HepG2 (cell line): ENCODE measurements around the gene STC2. TPM values are rescaled to one million over a fixed set of nuclear protein-coding genes. Genes with fewer than 3 reads are reported as not detected.

Source experiments
- ATAC-seq: fragments of 200-7000 bp; cut with Tn5 transposase; 3 replicates; pipeline ENCODE4 v1.9.1; 2020; ENCODE audit warnings: mild to moderate bottlenecking, moderate library complexity
- BruUV-seq: library from RNA; stranded (reverse); fragments of 400-500 nt; replicated peaks from 2 replicates; lab custom pipeline; 2021; lab: Mats Ljungman, UMichigan
- CTCF ChIA-PET: fragments of 300-600 bp; formaldehyde crosslinking; extraction: SDS; loops from one replicate; lab custom pipeline; 2021; ENCODE audit warnings: low total read pairs, inconsistent platforms, low intra/inter-chr PET ratio; lab: Yijun Ruan, JAX
- POLR2A ChIA-PET: fragments of 350-600 bp; sonication (Branson Sonifier 250); formaldehyde crosslinking; loops from one replicate; lab custom pipeline; 2020; ENCODE audit warnings: antibody characterized with exemption, inconsistent platforms; lab: Yijun Ruan, JAX
- DNase-seq: peaks from one replicate; pipeline ENCODE4 v3.0.0-alpha.2; 2015; ENCODE audit warnings: low spot score
- FAIRE-seq: peaks from 3 replicates; lab custom pipeline; 2011; peaks lifted over from hg19 to GRCh38; lab: Jason Lieb, UNC
- H2AFZ ChIP-seq: one replicate; pipeline ENCODE4 v1.6.1; 2011; ENCODE audit warnings: low read length, inconsistent platforms
- H3K27ac ChIP-seq: fragments of 300-600 bp; 3 replicates; pipeline ENCODE4 v1.8.0; 2011; ENCODE audit warnings: mixed run types, mild to moderate bottlenecking, mixed read lengths, low read length, inconsistent platforms; ENCODE audit not compliant: insufficient read depth; ENCODE audit errors: extremely low read length
- H3K27me3 ChIP-seq, 2 experiments: fragments of 200-600 bp in 1 of 2; 2 replicates in 1 of 2; 3 replicates in 1 of 2; pipeline versions ENCODE4 v1.6.0 to v1.8.0; 2011; ENCODE audit warnings: low read length in 2 of 2, mild to moderate bottlenecking in 2 of 2, moderate library complexity in 2 of 2, inconsistent platforms in 1 of 2; ENCODE audit not compliant: insufficient read depth in 2 of 2, control insufficient read depth in 1 of 2
- H3K36me3 ChIP-seq, 2 experiments: fragments of 200-600 bp in 1 of 2; replicated peaks in 1 of 2; 2 replicates in 1 of 2; 3 replicates in 1 of 2; pipeline versions ENCODE4 v1.5.1 to v1.8.0; 2011; ENCODE audit warnings: low read length in 2 of 2, inconsistent platforms in 1 of 2; ENCODE audit not compliant: insufficient read depth in 2 of 2, control insufficient read depth in 1 of 2
- H3K4me1 ChIP-seq: 2 replicates; pipeline ENCODE4 v1.5.1; 2012; ENCODE audit warnings: low read length, inconsistent platforms; ENCODE audit not compliant: insufficient read depth
- H3K4me2 ChIP-seq: 2 replicates; pipeline ENCODE4 v1.6.0; 2011; ENCODE audit warnings: low read depth, low read length, inconsistent platforms
- H3K4me3 ChIP-seq, 3 experiments: fragments of 200-600 bp in 1 of 3; sonication (generic), shearing (Covaris generic) in 1 of 3; replicated peaks in 1 of 3; 2 replicates each; pipeline ENCODE4 v1.5.1; 2011 to 2016; ENCODE audit warnings: low read length in 3 of 3, inconsistent platforms in 2 of 3, low read depth in 2 of 3, mild to moderate bottlenecking in 2 of 3, control low read depth in 1 of 3, mixed read lengths in 1 of 3; ENCODE audit not compliant: insufficient read depth in 1 of 3
- H3K79me2 ChIP-seq: one replicate; pipeline ENCODE4 v1.6.1; 2011; ENCODE audit warnings: low read length, inconsistent platforms; ENCODE audit not compliant: insufficient read depth
- H3K9ac ChIP-seq: 2 replicates; pipeline ENCODE4 v1.6.0; 2011; ENCODE audit warnings: mild to moderate bottlenecking, low read depth, low read length, inconsistent platforms; ENCODE audit not compliant: insufficient read depth
- H3K9me3 ChIP-seq: 2 replicates; pipeline ENCODE4 v1.5.1; 2012; ENCODE audit warnings: mild to moderate bottlenecking, low read length
- H4K20me1 ChIP-seq: 2 replicates; pipeline ENCODE4 v1.6.0; 2011; ENCODE audit warnings: inconsistent platforms, mild to moderate bottlenecking, low read length, moderate library complexity; ENCODE audit not compliant: insufficient read depth
- CEBPB ChIP-seq: IDR thresholded peaks from 2 replicates; pipeline ENCODE4 v1.6.1; 2011; ENCODE audit warnings: low read depth, low read length, improper control_type of control experiment, borderline replicate concordance
- DR1 ChIP-seq: sonication (generic); formaldehyde crosslinking; IDR thresholded peaks from 2 replicates; pipeline ENCODE4 v1.8.0; 2021; ENCODE audit warnings: mild to moderate bottlenecking, missing genetic modification reagents, inconsistent platforms
- MEIS1 ChIP-seq: sonication (generic); formaldehyde crosslinking; IDR thresholded peaks from 2 replicates; pipeline ENCODE4 v1.9.0; 2021; ENCODE audit warnings: mild to moderate bottlenecking, missing genetic modification reagents, moderate library complexity, borderline replicate concordance
- NR2F6 ChIP-seq, 2 experiments: IDR thresholded peaks; 2 replicates each; pipeline ENCODE4 v1.6.1; 2016; ENCODE audit warnings: antibody characterized with exemption in 1 of 2, mild to moderate bottlenecking in 1 of 2
- RBFOX2 ChIP-seq: fragments of 200-400 bp; formaldehyde crosslinking; IDR thresholded peaks from 2 replicates; pipeline ENCODE4 v1.6.1; 2017; ENCODE audit warnings: low read depth, mild to moderate bottlenecking, low read length
- RNF219 ChIP-seq: sonication (generic); formaldehyde crosslinking; IDR thresholded peaks from 2 replicates; pipeline ENCODE4 v1.5.0; 2020; ENCODE audit warnings: mild to moderate bottlenecking, missing genetic modification reagents
- ZNF501 ChIP-seq: sonication (generic); formaldehyde crosslinking; IDR thresholded peaks from 2 replicates; pipeline ENCODE4 v1.5.1; 2020; ENCODE audit warnings: mild to moderate bottlenecking, moderate library complexity, missing genetic modification reagents
- ZNF687 ChIP-seq: sonication (generic); formaldehyde crosslinking; IDR thresholded peaks from 2 replicates; pipeline ENCODE4 v1.5.1; 2020; ENCODE audit warnings: mild to moderate bottlenecking, missing genetic modification reagents, moderate library complexity
- ZSCAN25 ChIP-seq: sonication (generic); formaldehyde crosslinking; IDR thresholded peaks from 2 replicates; pipeline ENCODE4 v1.8.0; 2022; ENCODE audit warnings: mild to moderate bottlenecking, missing genetic modification reagents
- WGBS: methylation state at CpG from one replicate; pipeline ENCODE4 v1.1.6; 2017; ENCODE audit warnings: low lambda C conversion rate; 5-methylcytosine and 5-hydroxymethylcytosine counted together
- in situ Hi-C: cut with HindIII; loops from 2 replicates; pipeline ENCODE4 v1.10.0; 2017; ENCODE audit warnings: low pct_unique_long_range_greater_than_20kb; ENCODE audit not compliant: extremely low pct_ligation_motif_present
- intact Hi-C: fragments of 100-400 bp; cut with micrococcal nuclease; formaldehyde crosslinking; loops from one replicate; pipeline ENCODE4 v1.10.0; 2022; ENCODE audit not compliant: unreplicated experiment
- polyA plus RNA-seq, 8 experiments: library from polyadenylated mRNA; depleted of rRNA in 3 of 8; stranded (reverse) in 7 of 8; unstranded in 1 of 8; fragments of >200 nt; fragmentation: Illumina TruSeq in 4 of 8; extraction: Trizol in 4 of 8; gene quantifications; 2 replicates each; pipeline versions ENCODE4 v1.2.1 to v1.2.3, GENCODE V29; 2011 to 2016; ENCODE audit warnings: low read depth in 4 of 8, missing spikeins in 1 of 8, mixed read lengths in 1 of 8; ENCODE audit not compliant: insufficient read depth in 1 of 8
- total RNA-seq, 5 experiments: library from RNA; depleted of rRNA; stranded (reverse); fragments of >200 nt; fragmentation: Illumina TruSeq; extraction: Trizol; gene quantifications; 2 replicates each; pipeline ENCODE4 v1.2.3, GENCODE V29; 2016; ENCODE audit warnings: low read depth in 1 of 5

STC2 gene
- total and polyA plus RNA-seq, 2 of the 13 experiments (the other 11 are each of a cell fraction or from before 2014, with no cell fraction given), result 27.1 to 69.2 TPM

DNA sequence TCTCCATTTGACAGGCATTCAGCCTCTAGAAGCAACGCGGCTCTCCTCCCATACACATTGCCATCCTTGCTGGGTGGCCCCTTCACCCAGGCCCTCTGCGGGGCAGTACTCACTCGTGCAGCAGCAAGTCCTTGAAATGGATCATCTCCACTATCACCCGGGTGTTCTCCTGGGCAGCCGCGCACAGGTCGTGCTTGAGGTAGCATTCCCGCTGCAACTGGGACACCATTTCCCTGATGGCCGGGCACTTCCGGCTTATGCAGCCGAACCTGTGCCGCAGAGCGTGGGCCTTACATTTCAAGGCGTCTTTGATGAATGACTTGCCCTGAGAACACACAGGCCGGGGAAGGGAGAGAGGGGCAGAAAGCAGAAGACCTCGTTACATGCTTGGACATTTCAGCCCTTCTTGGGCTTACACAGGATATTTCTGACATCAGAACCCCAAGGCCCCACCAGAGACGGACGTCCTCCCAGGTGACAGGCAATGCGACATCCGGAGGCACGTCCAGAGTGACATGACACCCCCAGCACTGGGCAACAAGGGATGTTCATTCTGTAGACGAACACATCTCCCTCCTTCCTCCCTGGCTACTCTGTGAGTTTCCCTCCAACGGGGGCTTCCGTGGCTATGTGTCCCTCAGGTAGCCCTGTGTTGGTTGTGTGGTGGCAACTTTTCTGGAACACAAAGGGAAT lies 5.0 kb downstream of the STC2 start (continued):
- TF ChIP-seq NR2F6 (IDR thresholded peaks at IDR 0.05) (no peak), NR2F6 (CRISPR knock-in tag; IDR thresholded peaks at IDR 0.05) (no peak)

GRCh38 chr5:173321886-173322285 lies 6.3 kb downstream of the STC2 start:
- 91% methylated on average over 5 of the region's 5 CpGs for WGBS
- peaks cover 51% of the 10 kb centered on the region for H4K20me1 ChIP-seq

DNA sequence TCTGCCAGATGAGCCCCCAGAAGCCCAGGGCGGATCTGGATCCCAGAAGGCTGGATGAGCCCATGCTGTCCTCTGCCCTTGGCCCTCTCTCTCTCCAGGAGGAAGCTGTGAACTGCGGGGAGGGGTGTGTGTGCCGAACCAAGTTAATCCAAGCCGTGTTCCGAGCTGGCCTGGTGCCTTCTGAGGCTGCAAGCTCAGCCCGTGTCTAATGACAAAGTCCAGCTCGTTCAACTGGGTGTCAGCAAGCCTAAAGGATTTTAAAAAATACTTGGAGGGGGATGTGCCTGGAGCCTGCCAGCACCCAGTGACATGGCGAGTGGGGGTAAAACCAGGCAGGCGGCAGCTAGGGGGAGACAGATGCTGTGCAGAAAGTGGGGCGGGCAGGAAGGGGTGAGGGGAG lies 8.0 kb downstream of the STC2 start:
- H3K36me3 ChIP-seq, result peaks cover 57 to 89% of the 10 kb centered on the region in 2 experiments
- DNase-seq, result no peak
- H4K20me1 ChIP-seq, result peaks cover 40% of the 10 kb centered on the region
- peaks cover 73% of the 10 kb centered on the region for H3K4me1 ChIP-seq
- H3K9ac ChIP-seq, result no peak overlapping the region
- no peak overlapping the region for H2AFZ ChIP-seq
- no peaks in the 10 kb centered on the region for H3K27me3 ChIP-seq
- H3K4me3 ChIP-seq, result no peak overlapping the region
- no peak overlapping the region for H3K27ac ChIP-seq
- ChIA-PET CTCF (no interaction called here), POLR2A (interaction anchor here (0.9 to 6.6 kb wide), 5 partner anchors 8 to 26 kb away, joined by 3 to 86 read pairs (median 4); partner anchors contain the start of gene STC2)
- H3K4me2 ChIP-seq, result no peak overlapping the region
- no peaks in the 10 kb centered on the region for H3K9me3 ChIP-seq
- H3K79me2 ChIP-seq, result peaks cover 25% of the 10 kb centered on the region
- WGBS, result 74% methylated on average over 8 of the region's 10 CpGs
- ATAC-seq, result no peak
- no TSS peak for BruUV-seq
- no peak for FAIRE-seq
- intact Hi-C loops, result no loop called here
- in situ Hi-C loops, result no loop called here
- TF ChIP-seq DR1 (CRISPR knock-in tag), result no peak
- TF ChIP-seq RBFOX2, result peak; percentile 44
- peak; percentile 24; the same call in 1 of the 2 replicates for TF ChIP-seq ZNF687 (CRISPR knock-in tag)
- TF ChIP-seq ZNF501 (CRISPR knock-in tag), result 0 out of 2 replicates have a peak, but pooled peaks have one; percentile 19
- TF ChIP-seq ZSCAN25 (CRISPR knock-in tag), result peak; percentile 72; the same call in 1 of the 2 replicates
- TF ChIP-seq RNF219 (CRISPR knock-in tag), result no peak

More at GRCh38 chr5:173321886-173322285, 6.3 kb downstream of the STC2 start:
- CTCF ChIA-PET, result no interaction called here
- no peaks in the 10 kb centered on the region; a peak in 1 of 5 replicates for H3K27me3 ChIP-seq
- H3K4me3 ChIP-seq, result no peak overlapping the region
- no TSS peak for BruUV-seq
- DNase-seq (no peak), ATAC-seq (no peak), FAIRE-seq (no peak)
- H3K27ac ChIP-seq, result no peak overlapping the region
- intact Hi-C loops, result no loop called here
- H3K9me3 ChIP-seq, result no peaks in the 10 kb centered on the region
- POLR2A ChIA-PET, result interaction anchor here (2.5 kb wide), 1 partner anchor 28 kb away, joined by 9 read pairs; no protein-coding TSS in a partner anchor
- peaks cover 71% of the 10 kb centered on the region for H3K4me1 ChIP-seq
- peaks cover 58 to 90% of the 10 kb centered on the region in 2 experiments for H3K36me3 ChIP-seq
- no peak for TF ChIP-seq MEIS1 (CRISPR knock-in tag)
- TF ChIP-seq CEBPB, result 0 out of 2 replicates have a peak, but pooled peaks have one; percentile 0
- H2AFZ ChIP-seq, result no peak overlapping the region
- H3K79me2 ChIP-seq, result peaks cover 41% of the 10 kb centered on the region
- no peak overlapping the region for H3K4me2 ChIP-seq
- H3K9ac ChIP-seq, result no peak overlapping the region
- in situ Hi-C loops, result no loop called here
